Adrenal gland (tissue), 12 donors: Measurements from ENCODE around the gene PRKG1. TPM values are rescaled to one million over a fixed set of nuclear protein-coding genes. Genes with fewer than 3 reads are reported as not detected.
A peak's percentile ranks its signal among the peaks of the same experiment; 100 is the strongest.

Source experiments
- DNase-seq, 7 donors: peaks; one replicate each; pipeline ENCODE4 v3.0.0-alpha.2; 2019 to 2020
- H3K27ac ChIP-seq, 5 donors: fragments of 200-600 bp; sonication (generic) in 4 of 5; 1 replicate in 3 of 5; 2 replicates in 2 of 5; pipeline versions ENCODE4 v1.5.1 to v1.8.0; 2016 to 2020; ENCODE audit warnings: mild to moderate bottlenecking in 1 of 5
- H3K27me3 ChIP-seq: fragments of 200-600 bp; 2 replicates; pipeline ENCODE4 v1.8.0; 2021
- H3K36me3 ChIP-seq, 2 donors: fragments of 200-600 bp; replicated peaks in 1 of 2; 1 replicate in 1 of 2; 2 replicates in 1 of 2; pipeline versions ENCODE4 v1.5.1 to v1.8.0; 2018 to 2022
- H3K4me1 ChIP-seq, 2 donors: fragments of 200-600 bp; replicated peaks in 1 of 2; 1 replicate in 1 of 2; 2 replicates in 1 of 2; pipeline versions ENCODE4 v1.5.1 to v1.8.0; 2018 to 2021
- H3K4me3 ChIP-seq, 4 donors: fragments of 200-600 bp; sonication (generic) in 3 of 4; one replicate each; pipeline ENCODE4 v1.5.1; 2016 to 2018
- H3K9me3 ChIP-seq, 3 donors: fragments of 200-600 bp; sonication (generic) in 1 of 3; replicated peaks in 1 of 3; 1 replicate in 2 of 3; 2 replicates in 1 of 3; pipeline versions ENCODE4 v1.5.1 to v1.8.0; 2016 to 2021
- POLR2A ChIP-seq, 2 donors: fragments of 450-650 bp; IDR thresholded peaks; one replicate each; pipeline ENCODE4 v1.6.1; 2017; ENCODE audit warnings: antibody characterized with exemption in 2 of 2, mild to moderate bottlenecking in 2 of 2, moderate library complexity in 1 of 2
- WGBS, 4 donors: extraction: QIAGEN DNeasy Blood & Tissue Kit in 2 of 4; methylation state at CpG; one replicate each; pipeline versions ENCODE4 v1.1.5 to v1.1.7; 2013 to 2017; 5-methylcytosine and 5-hydroxymethylcytosine counted together
- intact Hi-C, 2 donors: fragments of 100-400 bp; cut with DNase I; formaldehyde crosslinking; loops; one replicate each; pipeline versions ENCODE4 v1.14.1 to v1.15.0; 2022 to 2023
- polyA plus RNA-seq, 3 donors: library from polyadenylated mRNA; stranded (reverse); fragments of 200-250 nt in 2 of 3; fragments of 350-450 nt in 1 of 3; fragmentation: Illumina TruSeq in 1 of 3; extraction: RNeasy Lipid Tissue Mini Kit (QIAGEN cat#74804) in 1 of 3; gene quantifications; one replicate each; pipeline ENCODE4 v1.2.3, GENCODE V29; 2013 to 2014
- total RNA-seq, 9 donors: library from RNA; depleted of rRNA in 4 of 9; stranded (reverse); fragments of >200 nt in 4 of 9; fragments of 120-200 nt in 1 of 9; fragmentation: NEBNext Ultra II Directional in 1 of 9; extraction: Animal tissue kit (Norgen Biotek cat#: 25700) in 1 of 9; gene quantifications; one replicate each; pipeline versions ENCODE4 v1.1.0 to v1.2.4, GENCODE V29; 2013 to 2023
- TF ChIP-seq, protein P1 (sequence below), 6 experiments: fragments of 450-650 bp in 4 of 6; fragments of 200-600 bp in 2 of 6; sonication (generic) in 1 of 6; IDR thresholded peaks; 1 replicate in 5 of 6; 2 replicates in 1 of 6; pipeline versions ENCODE4 v1.5.1 to v1.8.0; 2016 to 2021; ENCODE audit warnings: antibody characterized with exemption in 6 of 6, mild to moderate bottlenecking in 2 of 6, moderate library complexity in 1 of 6
- donor health status: healthy with polysubstance abuse.
- donor health status: Bipolar disorder and iron deficiency.
- donor health status: DM: yes; HTN: yes; CAD: no.
- donor health status: DM: no; HTN: no; CAD: no.
- donor health status: DM: no; HTN: no; CAD: no.
- donor health status: DM: yes; HTN: yes; CAD: no.

PRKG1 gene
- total and polyA plus RNA-seq, 12 donors, result 6.9 to 104 (median 29.7) TPM

DNA sequence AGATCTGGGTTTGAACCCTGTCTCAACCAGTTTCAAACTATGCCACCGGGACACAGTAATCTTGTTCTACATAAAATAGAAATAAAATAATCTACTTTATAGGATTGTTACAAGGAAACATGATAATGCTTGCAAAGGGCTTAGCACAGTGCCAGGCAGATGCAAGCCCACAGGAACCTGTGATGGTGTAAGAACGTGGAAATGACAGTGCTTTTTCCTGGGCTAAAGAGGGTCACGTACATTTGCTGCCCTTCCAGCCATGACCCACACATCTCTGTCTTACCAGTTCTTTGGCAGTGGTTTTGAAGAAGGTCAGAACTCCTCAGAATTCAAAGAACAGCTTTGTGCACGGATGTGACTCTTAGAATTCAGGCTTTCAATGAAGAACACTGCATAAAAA, 342.2 kb downstream of the PRKG1 start:
- no peak for DNase-seq
- intact Hi-C loops, result no loop called here
- WGBS, 4 donors, result 76 to 82% (median 77%) methylated on average over 4 of the region's 4 CpGs

DNA sequence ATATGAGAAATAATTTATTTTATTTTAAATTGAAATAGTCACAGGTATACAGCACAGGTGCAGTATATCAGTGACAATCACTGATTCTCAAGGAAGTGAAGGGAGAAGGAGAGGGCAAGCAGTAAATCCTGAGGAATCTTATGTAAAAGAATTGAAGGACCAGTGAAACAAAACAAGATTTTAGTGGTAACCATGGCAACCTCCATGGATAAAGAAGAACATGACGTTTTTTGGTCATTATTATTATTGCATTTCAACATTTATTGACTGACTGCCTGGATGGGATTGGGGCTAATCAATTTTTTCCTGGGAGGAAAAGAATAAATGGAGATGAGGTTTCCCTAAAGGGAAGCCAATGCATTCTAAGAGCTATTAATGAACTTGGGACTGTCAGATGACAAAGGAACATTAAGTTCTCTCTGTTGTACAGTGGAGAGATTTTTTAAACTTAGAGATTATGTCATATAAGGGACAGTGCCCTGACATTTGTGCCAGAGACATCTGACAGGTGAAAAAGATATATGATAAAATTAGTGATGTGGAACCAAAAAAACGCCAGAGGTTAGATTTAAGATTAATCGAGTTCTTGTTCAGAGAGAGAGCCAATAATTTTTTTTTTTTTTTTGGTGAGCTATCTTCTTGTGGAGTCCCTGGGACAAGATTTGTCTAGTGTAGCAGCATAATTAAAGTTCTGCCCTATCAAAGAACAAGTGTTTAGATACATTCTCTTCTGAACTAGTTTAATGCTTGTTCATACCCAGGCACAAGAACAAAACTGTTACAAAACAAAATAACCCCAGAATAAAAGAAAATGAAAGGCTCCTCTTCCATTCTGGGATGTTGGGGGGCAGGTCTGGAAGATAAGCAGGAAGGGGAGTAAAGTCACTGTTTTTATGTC, 345.2 kb downstream of the PRKG1 start:
- Histone ChIP-seq H3K4me1 (peaks cover 0 to 12% of the 10 kb centered on the region in 2 donors), H3K4me3 (no peak overlapping the region), H3K27me3 (no peaks in the 10 kb centered on the region), H3K9me3 (no peaks in the 10 kb centered on the region), H3K27ac (no peak overlapping the region), H3K36me3 (no peaks in the 10 kb centered on the region)
- intact Hi-C loops, result loop anchor here in 1 of 2 donors (10.0 kb wide), 1 partner anchor 355 kb away; no protein-coding TSS in a partner anchor
- no peak for DNase-seq
- TF ChIP-seq POLR2A (IDR thresholded peaks at IDR 0.05), result no peak
- TF ChIP-seq, protein P1, sequence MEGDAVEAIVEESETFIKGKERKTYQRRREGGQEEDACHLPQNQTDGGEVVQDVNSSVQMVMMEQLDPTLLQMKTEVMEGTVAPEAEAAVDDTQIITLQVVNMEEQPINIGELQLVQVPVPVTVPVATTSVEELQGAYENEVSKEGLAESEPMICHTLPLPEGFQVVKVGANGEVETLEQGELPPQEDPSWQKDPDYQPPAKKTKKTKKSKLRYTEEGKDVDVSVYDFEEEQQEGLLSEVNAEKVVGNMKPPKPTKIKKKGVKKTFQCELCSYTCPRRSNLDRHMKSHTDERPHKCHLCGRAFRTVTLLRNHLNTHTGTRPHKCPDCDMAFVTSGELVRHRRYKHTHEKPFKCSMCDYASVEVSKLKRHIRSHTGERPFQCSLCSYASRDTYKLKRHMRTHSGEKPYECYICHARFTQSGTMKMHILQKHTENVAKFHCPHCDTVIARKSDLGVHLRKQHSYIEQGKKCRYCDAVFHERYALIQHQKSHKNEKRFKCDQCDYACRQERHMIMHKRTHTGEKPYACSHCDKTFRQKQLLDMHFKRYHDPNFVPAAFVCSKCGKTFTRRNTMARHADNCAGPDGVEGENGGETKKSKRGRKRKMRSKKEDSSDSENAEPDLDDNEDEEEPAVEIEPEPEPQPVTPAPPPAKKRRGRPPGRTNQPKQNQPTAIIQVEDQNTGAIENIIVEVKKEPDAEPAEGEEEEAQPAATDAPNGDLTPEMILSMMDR (IDR thresholded peaks at IDR 0.05), result no peak
- 64 to 76% (median 71%) methylated on average over 3 of the region's 3 CpGs for whole genome bisulfite sequencing, 4 donors

More for the DNA sequence above, 342.2 kb downstream of the PRKG1 start:
- H3K9me3 ChIP-seq, result no peaks in the 10 kb centered on the region
- H3K4me1 ChIP-seq, result peaks cover 0 to under 1% of the 10 kb centered on the region in 2 donors
- TF ChIP-seq, protein P1 (IDR thresholded peaks at IDR 0.05), result no peak
- no peak for TF ChIP-seq POLR2A (IDR thresholded peaks at IDR 0.05)
- no peaks in the 10 kb centered on the region for H3K36me3 ChIP-seq
- no peak overlapping the region for H3K4me3 ChIP-seq
- no peak overlapping the region for H3K27ac ChIP-seq
- no peaks in the 10 kb centered on the region for H3K27me3 ChIP-seq

DNA sequence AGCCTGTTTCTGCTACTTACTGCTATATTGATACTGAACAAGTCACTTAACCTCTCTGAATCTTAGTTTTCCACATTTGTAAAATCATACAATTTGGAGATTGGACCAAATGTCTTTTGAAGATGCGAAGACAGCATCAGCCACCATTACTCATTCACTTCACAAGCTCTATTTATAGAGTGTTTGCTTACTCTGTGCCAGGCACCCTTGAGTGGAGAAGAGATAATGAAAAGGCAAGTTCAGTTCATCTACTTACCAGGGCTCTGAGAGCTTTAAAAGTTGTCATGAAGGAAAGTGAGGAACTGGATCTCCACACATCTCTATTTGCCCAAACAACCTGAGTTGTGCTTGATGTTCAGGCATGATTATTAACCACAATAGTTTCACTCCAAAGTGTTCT, 347.6 kb downstream of the PRKG1 start:
- no peak overlapping the region for H3K4me3 ChIP-seq
- no peaks in the 10 kb centered on the region for H3K27me3 ChIP-seq
- no peak for TF ChIP-seq POLR2A (IDR thresholded peaks at IDR 0.05)
- TF ChIP-seq, protein P1 (IDR thresholded peaks at IDR 0.05), result no peak
- H3K27ac ChIP-seq, result peak overlapping the region in 3 of 5 donors; percentile 11 to 44 (median 13)
- H3K36me3 ChIP-seq, result no peaks in the 10 kb centered on the region
- DNase-seq, result no peak
- no peaks in the 10 kb centered on the region for H3K9me3 ChIP-seq
- intact Hi-C loops, result loop anchor here in 1 of 2 donors (10.0 kb wide), 1 partner anchor 357 kb away; no protein-coding TSS in a partner anchor
- 55 to 100% (median 79%) methylated on average over 1 of the region's 1 CpG for WGBS, 4 donors
- peaks cover 0 to 12% of the 10 kb centered on the region in 2 donors for H3K4me1 ChIP-seq

DNA sequence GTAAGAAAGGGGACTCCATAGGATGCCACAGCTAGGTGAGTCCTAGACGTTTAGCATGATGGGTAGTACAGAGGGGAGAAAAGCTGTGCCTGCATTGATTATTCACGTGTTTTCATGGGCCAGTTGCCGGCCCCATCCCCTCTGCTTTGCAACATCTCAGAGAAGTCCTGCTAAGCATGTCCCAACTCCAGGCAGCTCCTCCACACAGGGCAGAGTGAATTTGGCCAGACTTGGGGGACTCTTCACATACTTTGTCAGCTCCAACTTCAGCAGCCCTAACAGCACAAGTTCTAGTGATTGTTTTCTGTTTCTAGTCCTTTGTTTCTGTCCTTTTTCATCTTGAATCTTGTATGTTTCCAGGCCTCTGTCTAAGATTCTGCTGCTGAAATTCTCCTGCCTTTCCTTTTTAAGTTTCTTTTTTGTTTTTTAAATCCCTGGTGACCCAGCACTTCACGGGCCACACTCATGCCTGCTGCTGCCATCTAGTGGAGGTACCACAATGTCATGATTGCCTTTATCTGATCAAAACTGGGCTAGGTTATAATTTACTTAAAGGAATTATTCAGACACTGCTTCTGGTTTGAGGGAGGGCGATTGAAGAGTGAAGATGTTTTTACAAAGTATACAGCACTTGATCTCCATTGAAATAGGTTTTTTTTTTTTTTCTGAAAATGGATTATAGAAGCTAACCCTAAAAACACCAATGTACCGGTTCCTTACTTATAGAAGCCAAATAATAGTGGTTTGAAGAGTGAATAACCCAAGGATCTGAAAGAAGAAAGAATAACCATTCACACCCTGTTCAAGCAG, 348.2 kb downstream of the PRKG1 start:
- H3K36me3 ChIP-seq, result no peaks in the 10 kb centered on the region
- DNase-seq, result peak; percentile 68 to 88 (median 77)
- H3K4me3 ChIP-seq, result no peak overlapping the region
- intact Hi-C loops, result loop anchor here in 1 of 2 donors (10.0 kb wide), 1 partner anchor 358 kb away; no protein-coding TSS in a partner anchor
- peaks cover 0 to 12% of the 10 kb centered on the region in 2 donors for H3K4me1 ChIP-seq
- H3K9me3 ChIP-seq, result no peaks in the 10 kb centered on the region
- TF ChIP-seq, protein P1 (IDR thresholded peaks at IDR 0.05), result peak; percentile 72 to 85 (median 78)
- TF ChIP-seq POLR2A (IDR thresholded peaks at IDR 0.05), result no peak
- 60 to 62% (median 61%) methylated on average over 6 of the region's 6 CpGs for WGBS, 4 donors
- peak overlapping the region in 3 of 5 donors; percentile 11 to 44 (median 13) for H3K27ac ChIP-seq
- H3K27me3 ChIP-seq, result no peaks in the 10 kb centered on the region
